HepG2 (cell line): ENCODE results near the gene SOX12. TPM values are rescaled to one million over a fixed set of nuclear protein-coding genes. Genes with fewer than 3 reads are reported as not detected.
A peak's percentile ranks its signal among the peaks of the same experiment; 100 is the strongest.

ENCODE experiments used
- CEBPB ChIP-seq: IDR thresholded peaks from 2 replicates; pipeline ENCODE4 v1.6.1; 2011; ENCODE audit warnings: low read depth, low read length, improper control_type of control experiment, borderline replicate concordance
- CEBPG ChIP-seq: IDR thresholded peaks from 2 replicates; pipeline ENCODE4 v1.6.1; 2016
- KLF16 ChIP-seq, 2 experiments: sonication (generic) in 1 of 2; formaldehyde crosslinking in 1 of 2; IDR thresholded peaks; 2 replicates each; pipeline versions ENCODE4 v1.6.1 to v1.8.0; 2016 to 2023; ENCODE audit warnings: missing genetic modification reagents in 2 of 2, missing compliant biosample characterization in 1 of 2
- MAFK ChIP-seq, 2 experiments: IDR thresholded peaks in 1 of 2; conservative IDR thresholded peaks in 1 of 2; 2 replicates each; pipeline ENCODE4 v1.6.1; 2011; ENCODE audit warnings: improper control_type of control experiment in 2 of 2, low read length in 2 of 2
- PHF21A ChIP-seq: sonication (generic); formaldehyde crosslinking; IDR thresholded peaks from 2 replicates; pipeline ENCODE4 v1.5.0; 2020; ENCODE audit warnings: mild to moderate bottlenecking, missing genetic modification reagents
- PRDM15 ChIP-seq: sonication (generic); formaldehyde crosslinking; IDR thresholded peaks from 2 replicates; pipeline ENCODE4 v1.4.0; 2020; ENCODE audit warnings: missing genetic modification reagents
- RAD51 ChIP-seq: fragments of 450-650 bp; IDR thresholded peaks from 2 replicates; pipeline ENCODE4 v1.6.1; 2016; ENCODE audit warnings: borderline replicate concordance
- TOPORS ChIP-seq: sonication (generic); formaldehyde crosslinking; IDR thresholded peaks from 2 replicates; pipeline ENCODE4 v1.8.0; 2023; ENCODE audit warnings: mild to moderate bottlenecking, missing genetic modification reagents
- ZMYM4 ChIP-seq: sonication (generic); formaldehyde crosslinking; IDR thresholded peaks from 2 replicates; pipeline ENCODE4 v1.8.1; 2023; ENCODE audit warnings: mild to moderate bottlenecking, missing genetic modification reagents
- ZNF142 ChIP-seq: sonication (generic); formaldehyde crosslinking; IDR thresholded peaks from 2 replicates; pipeline ENCODE4 v1.4.0; 2020; ENCODE audit warnings: missing genetic modification reagents
- ZNF251 ChIP-seq: sonication (generic); formaldehyde crosslinking; IDR thresholded peaks from 2 replicates; pipeline ENCODE4 v1.9.0; 2021; ENCODE audit warnings: mild to moderate bottlenecking, missing genetic modification reagents
- ZNF580 ChIP-seq: IDR thresholded peaks from 2 replicates; pipeline ENCODE4 v1.6.1; 2016; ENCODE audit warnings: low read depth, borderline replicate concordance
- polyA plus RNA-seq, 8 experiments: library from polyadenylated mRNA; depleted of rRNA in 3 of 8; stranded (reverse) in 7 of 8; unstranded in 1 of 8; fragments of >200 nt; fragmentation: Illumina TruSeq in 4 of 8; extraction: Trizol in 4 of 8; gene quantifications; 2 replicates each; pipeline versions ENCODE4 v1.2.1 to v1.2.3, GENCODE V29; 2011 to 2016; ENCODE audit warnings: low read depth in 4 of 8, missing spikeins in 1 of 8, mixed read lengths in 1 of 8; ENCODE audit not compliant: insufficient read depth in 1 of 8
- total RNA-seq, 5 experiments: library from RNA; depleted of rRNA; stranded (reverse); fragments of >200 nt; fragmentation: Illumina TruSeq; extraction: Trizol; gene quantifications; 2 replicates each; pipeline ENCODE4 v1.2.3, GENCODE V29; 2016; ENCODE audit warnings: low read depth in 1 of 5
- TF ChIP-seq, protein P1 (sequence below): sonication (generic); formaldehyde crosslinking; IDR thresholded peaks from 2 replicates; pipeline ENCODE4 v1.4.0; 2020; ENCODE audit warnings: mild to moderate bottlenecking, missing genetic modification reagents
- TF ChIP-seq, protein P2 (sequence below): sonication (generic); formaldehyde crosslinking; IDR thresholded peaks from 2 replicates; pipeline ENCODE4 v1.5.0; 2020; ENCODE audit warnings: missing genetic modification reagents
- TF ChIP-seq, protein P3 (sequence below): sonication (generic); formaldehyde crosslinking; IDR thresholded peaks from 2 replicates; pipeline ENCODE4 v1.5.0; 2020; ENCODE audit warnings: missing genetic modification reagents

SOX12 gene
- total and polyA plus RNA-seq, 2 of the 13 experiments (the other 11 are each of a cell fraction or from before 2014, with no cell fraction given), result 10.0 to 18.7 TPM

- TF ChIP-seq ZNF142 (CRISPR knock-in tag), result peak; percentile 92
- no peak for TF ChIP-seq RAD51
- no peak for TF ChIP-seq MAFK (conservative IDR thresholded peaks at IDR 0.05 in 1 of 2, IDR thresholded peaks at IDR 0.05 in 1 of 2; ENCODE audit: low read length in 2 of 2)
- TF ChIP-seq ZNF251 (CRISPR knock-in tag), result peak; percentile 87; the same call in 1 of the 2 replicates
- TF ChIP-seq TOPORS (CRISPR knock-in tag), result peak; percentile 87
- no peak for TF ChIP-seq CEBPB
- peak; percentile 94 for TF ChIP-seq ZMYM4 (CRISPR knock-in tag)
- peak; percentile 93; the same call in 1 of the 2 replicates for TF ChIP-seq ZNF580
- TF ChIP-seq, protein P1, sequence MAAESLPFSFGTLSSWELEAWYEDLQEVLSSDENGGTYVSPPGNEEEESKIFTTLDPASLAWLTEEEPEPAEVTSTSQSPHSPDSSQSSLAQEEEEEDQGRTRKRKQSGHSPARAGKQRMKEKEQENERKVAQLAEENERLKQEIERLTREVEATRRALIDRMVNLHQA, result peak; percentile 85; the same call in 1 of the 2 replicates
- TF ChIP-seq, protein P2, sequence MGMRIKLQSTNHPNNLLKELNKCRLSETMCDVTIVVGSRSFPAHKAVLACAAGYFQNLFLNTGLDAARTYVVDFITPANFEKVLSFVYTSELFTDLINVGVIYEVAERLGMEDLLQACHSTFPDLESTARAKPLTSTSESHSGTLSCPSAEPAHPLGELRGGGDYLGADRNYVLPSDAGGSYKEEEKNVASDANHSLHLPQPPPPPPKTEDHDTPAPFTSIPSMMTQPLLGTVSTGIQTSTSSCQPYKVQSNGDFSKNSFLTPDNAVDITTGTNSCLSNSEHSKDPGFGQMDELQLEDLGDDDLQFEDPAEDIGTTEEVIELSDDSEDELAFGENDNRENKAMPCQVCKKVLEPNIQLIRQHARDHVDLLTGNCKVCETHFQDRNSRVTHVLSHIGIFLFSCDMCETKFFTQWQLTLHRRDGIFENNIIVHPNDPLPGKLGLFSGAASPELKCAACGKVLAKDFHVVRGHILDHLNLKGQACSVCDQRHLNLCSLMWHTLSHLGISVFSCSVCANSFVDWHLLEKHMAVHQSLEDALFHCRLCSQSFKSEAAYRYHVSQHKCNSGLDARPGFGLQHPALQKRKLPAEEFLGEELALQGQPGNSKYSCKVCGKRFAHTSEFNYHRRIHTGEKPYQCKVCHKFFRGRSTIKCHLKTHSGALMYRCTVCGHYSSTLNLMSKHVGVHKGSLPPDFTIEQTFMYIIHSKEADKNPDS, result peak; percentile 91
- TF ChIP-seq, protein P3, sequence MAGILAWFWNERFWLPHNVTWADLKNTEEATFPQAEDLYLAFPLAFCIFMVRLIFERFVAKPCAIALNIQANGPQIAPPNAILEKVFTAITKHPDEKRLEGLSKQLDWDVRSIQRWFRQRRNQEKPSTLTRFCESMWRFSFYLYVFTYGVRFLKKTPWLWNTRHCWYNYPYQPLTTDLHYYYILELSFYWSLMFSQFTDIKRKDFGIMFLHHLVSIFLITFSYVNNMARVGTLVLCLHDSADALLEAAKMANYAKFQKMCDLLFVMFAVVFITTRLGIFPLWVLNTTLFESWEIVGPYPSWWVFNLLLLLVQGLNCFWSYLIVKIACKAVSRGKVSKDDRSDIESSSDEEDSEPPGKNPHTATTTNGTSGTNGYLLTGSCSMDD (CRISPR knock-in tag), result peak; percentile 93
- peak; percentile 94 for TF ChIP-seq PHF21A (CRISPR knock-in tag)
- TF ChIP-seq KLF16 (CRISPR knock-in tag; IDR thresholded peaks at IDR 0.05), result peak; percentile 79 to 99; a peak in 3 of 4 replicates
- peak; percentile 79 for TF ChIP-seq PRDM15 (CRISPR knock-in tag)
- TF ChIP-seq CEBPG (CRISPR knock-in tag), result peak; percentile 71
Observed at GRCh38 chr20:324177-325044, 941 bp upstream of the SOX12 start (continued).
